HG02571 (cell line): ENCODE results near the gene DNAJC7.
"Not testable (repeated sequence)": the region's sequence is repeated elsewhere in the genome, so short reads cannot be mapped to it uniquely, and the experiment has no call there.

Source experiments
- ATAC-seq: cut with Tn5 transposase; IDR thresholded peaks from one replicate; pipeline ENCODE4 v1.9.1; 2021; ENCODE audit warnings: mild to moderate bottlenecking, moderate library complexity; ENCODE audit not compliant: unreplicated experiment

The DNAJC7 gene

DNA sequence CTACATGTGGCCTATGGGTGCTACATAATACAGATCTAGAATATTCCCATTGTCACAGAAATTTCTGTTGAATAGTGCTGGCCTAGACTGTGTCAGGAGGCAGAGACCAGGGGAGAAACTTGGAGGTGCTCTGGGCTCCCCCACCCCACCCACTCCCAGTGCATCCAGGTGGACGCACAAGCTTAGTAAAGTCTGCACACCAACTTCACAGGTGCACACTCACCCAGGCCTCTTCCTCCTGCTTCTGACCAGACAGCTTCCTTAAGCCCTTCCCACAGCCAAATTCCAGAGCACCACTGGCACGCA lies 58.3 kb downstream of the DNAJC7 start:
- no peak for ATAC-seq

DNA sequence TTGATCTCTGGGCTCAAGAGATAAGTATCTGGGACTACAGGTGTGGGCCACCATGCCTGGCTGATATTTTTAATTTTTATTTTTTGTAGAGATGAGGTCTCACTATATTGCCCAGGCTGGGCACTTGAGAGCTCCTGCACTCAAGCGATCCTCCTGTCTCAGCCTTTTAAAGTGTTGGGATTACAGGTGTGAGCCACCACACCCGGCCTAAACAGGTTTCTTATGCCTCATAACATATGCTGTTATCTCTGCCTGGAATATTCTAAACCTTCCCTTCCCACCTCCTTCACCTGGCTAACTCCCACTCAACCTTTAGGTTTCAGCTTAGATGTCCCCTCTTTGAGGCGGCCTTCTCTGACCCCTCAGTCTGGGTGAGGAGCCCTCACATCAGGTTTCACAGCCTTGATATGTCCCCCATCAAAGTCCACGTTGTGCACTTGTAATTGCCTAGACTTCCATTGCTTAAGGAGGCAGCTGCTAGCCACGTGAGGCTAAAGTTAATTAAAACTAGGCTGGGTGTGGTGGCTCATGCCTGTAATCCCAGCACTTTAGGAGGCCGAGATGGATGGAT lies 59.3 kb downstream of the DNAJC7 start:
- ATAC-seq, result no peak

DNA sequence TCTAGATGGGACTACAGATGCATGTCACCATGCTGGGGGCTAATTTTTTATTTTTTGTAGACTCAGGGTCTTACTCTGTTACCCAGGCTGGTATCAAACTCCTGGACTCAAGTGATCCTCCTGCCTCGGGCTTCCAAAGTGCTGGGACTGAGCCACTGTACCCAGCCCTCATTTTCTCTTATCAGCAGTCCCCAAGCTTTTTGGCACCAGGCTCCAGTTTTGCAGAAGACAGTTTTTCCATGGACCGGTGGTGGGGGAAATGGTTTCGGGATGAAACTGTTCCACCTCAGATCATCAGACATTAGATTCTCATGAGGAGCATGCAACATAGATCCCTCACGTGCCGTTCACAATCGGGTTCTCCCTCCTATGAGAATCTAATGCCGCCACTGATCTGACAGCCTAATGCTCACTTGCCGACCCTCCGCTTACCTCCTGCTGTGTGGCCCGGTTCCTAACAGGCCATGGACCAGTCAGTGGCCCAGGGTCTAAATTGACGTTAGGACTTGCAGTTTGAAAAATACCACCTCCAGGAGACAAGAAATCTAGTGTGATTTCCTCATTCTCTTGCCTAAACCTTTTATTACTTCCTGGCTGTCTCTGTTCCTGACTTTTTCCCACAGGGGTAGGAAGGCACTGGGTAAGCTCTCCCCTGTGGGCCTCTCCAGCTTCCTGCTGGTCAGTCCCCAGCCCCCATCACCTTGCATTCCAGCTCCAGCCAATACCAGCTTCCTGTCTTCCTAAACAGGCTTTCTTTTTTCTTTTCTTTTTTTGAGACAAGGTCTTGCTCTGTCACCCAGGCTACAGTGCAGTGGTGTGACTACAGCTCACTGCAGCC lies 60.0 kb downstream of the DNAJC7 start:
- ATAC-seq, result no peak

DNA sequence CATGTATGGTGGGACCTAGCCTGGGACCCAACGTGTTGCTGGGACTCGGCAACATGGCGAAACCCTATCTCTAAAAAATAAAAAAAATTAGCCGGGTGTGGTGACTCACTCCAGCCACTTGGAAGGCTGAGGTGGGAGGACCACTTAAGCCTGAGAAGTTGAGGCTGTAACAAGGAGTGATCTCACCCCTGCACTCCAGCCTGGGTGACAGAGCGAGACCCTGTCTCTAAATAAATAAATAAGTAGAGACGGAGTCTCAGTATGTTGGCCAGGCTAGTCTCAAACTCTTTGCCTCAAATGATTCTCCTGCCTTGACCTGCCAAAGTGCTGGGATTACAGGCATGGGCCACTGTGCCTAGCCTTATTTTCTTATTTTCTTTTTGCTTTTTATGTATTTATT lies 60.7 kb downstream of the DNAJC7 start:
- ATAC-seq, result no peak

DNA sequence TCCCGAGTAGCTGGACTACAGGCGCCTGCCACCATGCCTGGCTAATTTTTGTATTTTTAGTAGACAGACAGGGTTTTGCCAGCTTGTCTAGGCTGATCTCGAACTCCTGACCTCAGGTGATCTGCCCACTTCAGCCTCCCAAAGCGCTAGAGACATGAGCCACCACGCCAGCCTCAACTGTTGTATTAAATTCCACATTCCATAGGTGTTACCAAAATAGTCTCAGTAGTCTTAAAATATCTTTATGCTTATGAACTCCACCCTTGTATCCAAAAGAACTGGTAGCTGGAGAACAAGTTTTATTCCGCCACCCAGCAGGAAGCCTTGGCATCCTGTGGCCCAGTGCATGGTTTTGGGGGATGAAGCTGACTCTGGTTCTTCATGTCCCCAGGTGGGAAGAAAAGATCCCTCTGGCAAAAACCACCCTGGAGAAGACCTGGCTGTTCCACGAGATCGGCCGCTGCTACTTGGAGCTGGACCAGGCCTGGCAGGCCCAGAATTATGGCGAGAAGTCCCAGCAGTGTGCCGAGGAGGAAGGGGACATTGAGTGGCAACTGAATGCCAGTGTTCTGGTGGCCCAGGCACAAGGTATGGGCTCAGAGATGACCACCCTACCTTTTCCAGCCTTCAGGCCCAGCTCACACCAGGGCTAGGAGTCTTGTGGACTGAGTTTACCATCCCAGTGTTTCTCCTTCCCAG lies 68.3 kb downstream of the DNAJC7 start:
- ATAC-seq, result no peak

DNA sequence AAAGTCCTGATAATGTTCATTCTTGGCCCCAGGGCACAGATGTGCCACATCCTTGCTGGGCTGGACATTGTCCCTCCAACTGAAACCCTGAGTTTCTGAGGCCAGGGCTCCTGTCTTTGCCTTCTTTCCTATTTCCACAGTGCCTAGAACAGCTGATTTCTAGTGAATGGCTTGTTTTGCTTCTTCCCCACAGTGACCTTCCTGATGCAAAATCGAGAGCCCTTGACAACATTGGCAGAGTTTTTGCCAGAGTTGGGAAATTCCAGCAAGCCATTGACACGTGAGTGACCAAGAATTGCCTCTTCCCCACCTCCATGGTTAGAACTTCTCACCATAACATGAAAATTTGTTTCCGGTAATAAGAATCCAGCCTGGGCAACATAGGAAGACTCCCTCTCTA lies 72.3 kb downstream of the DNAJC7 start:
- ATAC-seq, result no peak

DNA sequence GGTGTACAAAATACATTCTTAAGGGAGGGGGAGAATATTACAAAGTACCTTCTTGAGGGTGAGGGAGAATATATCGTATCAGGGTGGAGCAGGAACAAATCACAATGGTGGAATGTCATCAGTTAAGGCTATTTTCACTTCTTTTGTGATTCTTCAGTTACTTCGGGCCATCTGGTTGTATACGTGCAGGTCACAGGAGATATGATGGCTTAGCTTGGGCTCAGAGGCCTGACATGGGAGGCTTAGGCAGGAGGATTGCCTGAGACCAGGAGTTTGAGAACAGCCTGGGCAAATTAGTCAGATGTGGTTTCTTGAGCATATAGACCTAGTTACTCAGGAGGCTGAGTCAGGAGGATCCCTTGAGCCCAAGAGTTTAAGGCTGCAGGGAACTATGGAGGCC lies 73.7 kb downstream of the DNAJC7 start:
- ATAC-seq, result no peak

DNA sequence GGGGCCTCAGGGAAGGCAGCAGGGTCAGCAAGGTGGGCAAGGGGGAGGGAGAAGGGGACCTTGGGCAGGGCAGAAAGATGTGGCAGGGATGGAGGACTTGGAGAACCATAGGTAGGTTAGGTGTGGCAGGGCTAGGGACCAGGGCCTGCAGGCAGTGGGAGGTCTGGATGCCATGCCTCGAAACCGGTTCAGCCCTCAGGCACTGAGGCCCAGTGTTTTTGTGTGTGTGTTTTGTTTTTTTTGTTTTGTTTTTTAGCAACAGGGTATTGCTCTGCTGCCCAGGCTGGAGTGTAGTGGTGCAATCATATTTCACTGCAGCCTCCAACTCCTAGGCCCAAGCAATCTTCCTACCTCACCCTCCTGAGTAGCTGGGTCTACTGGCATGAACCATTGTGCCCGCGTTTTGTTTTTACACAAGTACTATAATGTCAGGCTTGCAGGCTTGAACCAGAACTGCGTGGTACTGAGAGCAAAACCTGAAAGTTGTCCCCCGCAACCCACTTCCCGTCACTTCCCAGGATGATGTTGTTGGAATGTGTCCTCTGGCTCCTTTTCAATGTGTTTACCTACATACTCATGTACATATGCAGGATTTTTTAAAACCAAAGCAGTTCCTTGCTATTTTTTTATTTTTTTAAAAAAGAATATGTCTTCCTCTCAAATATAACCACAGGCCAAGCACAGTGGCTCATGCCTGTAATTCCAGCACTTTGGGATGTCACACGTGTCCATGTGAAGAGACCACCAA lies 74.4 kb downstream of the DNAJC7 start:
- no peak for ATAC-seq

DNA sequence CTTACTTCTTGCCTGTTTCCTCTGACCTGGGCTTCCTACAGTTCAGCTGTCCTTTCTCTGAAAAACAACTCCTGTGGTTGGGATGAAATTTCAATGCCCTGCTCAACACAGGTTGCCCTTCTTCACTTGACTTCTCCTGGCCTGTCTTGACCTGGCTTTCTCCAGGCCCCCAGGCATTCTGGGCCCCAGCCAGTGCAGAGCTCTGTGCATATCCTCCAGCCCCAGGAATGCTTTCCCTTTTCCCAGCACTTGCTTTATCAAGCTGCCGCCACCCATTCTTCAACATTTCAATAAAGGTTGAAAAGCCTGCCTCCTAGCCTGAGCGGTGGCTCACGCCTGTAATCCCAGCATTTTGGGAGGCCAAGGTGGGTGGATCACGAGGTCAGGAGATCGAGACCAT lies 76.1 kb downstream of the DNAJC7 start:
- ATAC-seq, result no peak

DNA sequence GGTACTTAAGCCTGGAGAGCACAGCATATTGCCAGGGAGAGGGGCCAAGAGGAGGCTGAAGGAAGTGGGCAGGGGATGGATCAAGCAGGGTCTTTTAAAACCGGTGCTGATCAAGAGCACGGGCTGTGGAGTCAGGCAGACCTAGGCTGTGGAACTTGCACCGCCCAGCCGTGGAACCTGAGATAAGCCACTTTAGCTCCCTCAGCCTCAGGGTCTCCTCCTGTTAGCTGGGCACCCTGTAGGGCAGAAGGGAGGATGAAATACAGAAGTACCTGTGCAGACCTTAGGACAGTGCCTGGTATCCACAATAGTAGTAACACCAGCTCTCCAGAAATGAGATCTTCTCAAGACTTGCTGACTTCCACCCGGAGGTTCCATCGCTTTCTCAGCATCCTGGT lies 77.5 kb downstream of the DNAJC7 start:
- ATAC-seq, result no peak

DNA sequence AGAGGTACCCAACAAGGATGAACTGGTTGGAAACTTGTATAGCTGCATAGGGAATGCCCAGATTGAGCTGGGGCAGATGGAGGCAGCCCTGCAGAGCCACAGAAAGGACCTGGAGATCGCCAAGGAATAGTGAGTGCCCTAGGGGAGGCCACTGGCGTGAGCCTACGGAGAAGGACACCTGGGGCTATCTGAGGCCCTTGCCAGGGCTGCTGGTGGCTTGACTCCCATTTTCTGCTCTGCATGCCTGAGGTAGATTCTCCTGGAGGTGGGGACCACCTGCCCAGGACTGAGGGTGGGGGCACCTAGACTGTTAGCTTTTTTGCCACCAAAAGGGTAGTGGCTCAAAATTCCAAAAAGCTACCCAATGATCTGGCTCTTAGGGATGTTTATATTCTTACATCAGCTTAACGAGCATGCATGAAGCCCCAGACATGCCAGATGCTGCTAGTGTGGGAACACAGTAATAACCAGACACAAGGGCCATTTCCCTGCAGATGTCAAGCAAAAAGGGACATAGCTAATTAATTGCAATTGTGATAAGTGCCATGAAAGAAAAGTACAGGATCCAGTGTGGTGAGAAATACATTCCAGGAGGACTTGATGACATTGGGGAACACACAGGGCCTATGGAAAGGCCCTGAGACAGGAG lies 78.1 kb downstream of the DNAJC7 start:
- ATAC-seq, result no peak

DNA sequence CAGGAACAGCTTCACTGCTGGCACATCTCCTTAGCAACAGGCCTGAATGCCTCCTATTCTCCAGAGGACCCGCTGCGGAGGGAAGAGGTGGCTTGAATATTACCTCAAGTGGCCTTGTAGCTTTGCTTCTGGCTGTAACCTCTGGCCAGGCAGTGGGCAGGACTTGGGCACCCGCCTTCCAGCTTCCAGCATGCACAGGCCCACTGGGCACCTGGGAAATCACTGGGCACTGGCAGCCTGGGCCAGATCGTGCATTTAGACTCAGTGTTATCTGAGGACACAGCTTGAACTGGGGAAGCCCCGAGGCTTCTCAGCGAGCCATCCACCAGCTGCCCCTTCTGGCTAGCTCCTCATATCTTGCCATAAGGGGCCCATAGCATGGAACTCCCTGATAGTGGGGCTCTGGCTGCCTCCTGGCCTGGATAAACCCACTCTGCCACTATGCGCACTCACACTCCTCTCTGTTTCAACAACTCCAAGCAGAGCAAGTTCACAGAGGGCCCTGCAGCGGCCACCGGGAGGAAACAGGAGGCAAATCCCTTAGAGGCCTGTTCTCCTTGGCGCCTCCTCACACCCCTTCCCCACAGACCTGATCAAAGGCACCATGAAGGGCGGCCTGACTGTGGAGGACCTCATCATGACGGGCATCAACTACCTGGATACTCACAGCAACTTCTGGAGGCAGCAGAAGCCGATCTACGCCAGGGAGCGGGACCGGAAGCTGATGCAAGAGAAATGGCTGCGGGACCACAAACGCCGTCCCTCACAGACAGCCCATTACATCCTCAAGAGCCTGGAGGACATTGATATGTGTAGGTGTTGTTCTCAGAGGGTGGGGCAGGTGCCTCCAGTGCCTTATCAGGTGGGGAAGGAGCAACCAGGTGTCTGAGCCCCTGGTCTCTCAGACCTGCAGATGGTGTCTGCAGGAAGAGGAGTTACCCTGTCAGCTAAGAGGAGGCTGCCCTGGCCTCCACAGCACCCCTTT lies 79.0 kb downstream of the DNAJC7 start:
- no peak for ATAC-seq

DNA sequence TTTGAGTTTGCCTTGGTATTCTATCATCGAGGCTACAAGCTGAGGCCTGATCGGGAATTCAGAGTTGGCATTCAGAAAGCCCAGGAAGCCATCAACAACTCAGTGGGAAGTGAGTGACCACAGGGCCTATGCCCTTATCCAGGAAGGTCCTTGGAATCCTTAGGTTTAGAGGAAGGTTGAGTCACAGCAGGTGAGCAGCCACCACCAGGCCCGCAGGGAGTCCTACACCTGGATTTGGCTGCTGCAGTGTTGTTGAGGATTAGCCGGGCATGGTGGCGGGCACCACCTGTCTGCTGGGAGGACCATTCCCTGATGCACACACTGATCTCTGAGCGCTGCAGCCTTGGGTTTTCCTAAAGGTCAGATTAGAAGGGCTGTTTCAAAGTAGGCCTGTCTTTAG lies 81.6 kb downstream of the DNAJC7 start:
- ATAC-seq, result no peak

DNA sequence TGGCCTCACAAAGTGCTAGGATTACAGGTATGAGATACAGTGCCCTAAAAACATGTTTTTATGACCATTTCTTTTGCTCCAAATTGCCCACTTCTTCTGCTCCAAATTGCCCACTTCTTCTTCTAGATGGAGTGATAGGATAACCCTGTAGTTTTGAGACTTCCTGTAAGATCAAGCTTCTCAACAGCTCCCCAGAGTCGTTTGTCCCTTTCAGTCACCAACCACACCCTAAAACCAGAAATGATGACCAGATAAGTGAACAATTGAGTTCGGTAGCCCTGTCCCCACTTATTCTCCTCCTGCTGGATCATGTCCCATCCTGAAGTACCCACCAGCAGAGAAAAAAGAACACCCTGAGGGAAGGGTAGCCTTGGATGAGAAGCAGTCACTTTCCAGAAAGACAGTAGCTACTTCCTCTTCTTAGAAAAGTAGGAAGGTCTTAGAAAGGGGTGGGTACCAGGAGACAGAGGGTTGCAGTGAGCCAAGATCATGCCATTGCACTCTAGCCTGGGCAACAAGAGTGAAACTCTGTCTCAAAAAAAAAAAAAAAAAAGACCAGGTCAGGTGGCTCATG lies 84.3 kb downstream of the DNAJC7 start:
- ATAC-seq, result no peak

DNA sequence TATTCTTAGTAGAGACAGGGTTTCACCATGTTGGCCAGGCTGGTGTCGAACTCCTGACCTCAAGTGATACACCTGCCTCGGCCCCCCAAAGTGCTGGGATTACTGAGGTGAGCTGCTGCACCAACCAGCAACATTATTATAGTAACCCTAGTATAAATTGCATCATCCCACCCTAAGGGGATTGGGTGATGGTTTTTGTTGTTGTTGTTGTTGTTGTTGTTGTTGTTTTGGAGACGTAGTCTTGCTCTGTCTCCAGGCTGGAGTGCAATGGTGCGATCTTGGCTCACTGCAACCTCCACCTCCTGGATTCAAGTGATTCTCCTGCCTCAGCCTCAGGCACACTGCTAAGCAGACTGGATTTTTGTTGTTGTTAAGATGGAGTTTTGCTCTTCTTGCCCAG lies 85.5 kb downstream of the DNAJC7 start:
- ATAC-seq, result not testable (repeated sequence)

DNA sequence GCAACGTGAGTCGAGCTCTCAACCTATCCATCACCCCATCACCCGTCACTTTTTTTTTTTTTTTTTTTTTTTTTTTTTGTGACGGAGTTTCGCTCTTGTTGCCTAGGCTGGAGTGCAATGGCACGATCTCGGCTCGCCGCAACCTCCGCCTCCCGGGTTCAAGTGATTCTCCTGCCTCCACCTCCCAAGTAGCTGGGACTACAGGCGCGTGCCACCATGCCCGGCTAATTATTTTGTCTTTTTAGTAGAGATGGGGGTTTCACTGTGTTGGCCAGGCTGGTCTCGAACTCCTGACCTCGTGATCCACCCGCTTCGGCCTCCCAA lies 86.4 kb downstream of the DNAJC7 start:
- ATAC-seq, result not testable (repeated sequence)

DNA sequence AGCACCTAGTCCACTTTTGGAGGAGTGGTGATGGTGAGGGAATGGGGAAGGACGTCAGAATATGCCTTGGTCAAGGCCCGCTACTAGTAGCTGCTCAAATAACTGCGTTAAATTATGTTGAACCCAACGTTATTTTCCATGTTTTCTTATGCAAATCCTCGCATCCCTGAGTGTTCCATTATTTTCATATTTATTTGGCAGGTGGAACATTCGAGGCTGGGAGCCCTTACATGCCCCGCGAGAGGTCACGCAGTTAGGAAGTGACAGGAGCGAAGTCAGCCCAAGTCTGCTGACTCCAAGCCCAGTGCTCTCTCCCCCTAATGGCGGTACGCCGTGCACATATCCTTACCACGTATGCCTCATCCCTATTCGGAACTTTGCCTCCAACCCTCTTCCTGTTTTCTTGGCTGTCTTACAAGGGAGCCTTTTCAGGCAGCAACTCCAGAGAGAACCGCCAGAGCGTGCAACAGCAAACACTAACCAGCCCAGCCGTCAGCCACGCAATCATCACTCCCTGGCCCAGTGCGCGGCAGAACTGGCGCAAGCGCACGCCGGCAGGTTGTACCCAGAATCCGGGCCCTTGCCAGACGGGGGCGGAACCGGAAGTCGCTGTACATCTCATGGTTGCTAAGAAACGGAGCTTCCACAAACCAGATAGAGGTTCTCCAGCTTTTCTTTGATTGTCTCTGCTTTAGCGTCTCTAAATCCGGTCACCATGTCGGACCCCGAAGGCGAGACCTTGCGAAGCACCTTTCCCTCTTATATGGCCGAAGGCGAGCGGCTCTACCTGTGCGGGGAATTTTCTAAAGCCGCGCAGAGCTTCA lies 87.0 kb downstream of the DNAJC7 start, which contains the start of gene ODAD4:
Gene ODAD4 (plus strand): TSS at position 609 of the 824 bp plus-strand sequence. CDS start 107 bp downstream, at position 716.
- peak; percentile 95 for ATAC-seq

DNA sequence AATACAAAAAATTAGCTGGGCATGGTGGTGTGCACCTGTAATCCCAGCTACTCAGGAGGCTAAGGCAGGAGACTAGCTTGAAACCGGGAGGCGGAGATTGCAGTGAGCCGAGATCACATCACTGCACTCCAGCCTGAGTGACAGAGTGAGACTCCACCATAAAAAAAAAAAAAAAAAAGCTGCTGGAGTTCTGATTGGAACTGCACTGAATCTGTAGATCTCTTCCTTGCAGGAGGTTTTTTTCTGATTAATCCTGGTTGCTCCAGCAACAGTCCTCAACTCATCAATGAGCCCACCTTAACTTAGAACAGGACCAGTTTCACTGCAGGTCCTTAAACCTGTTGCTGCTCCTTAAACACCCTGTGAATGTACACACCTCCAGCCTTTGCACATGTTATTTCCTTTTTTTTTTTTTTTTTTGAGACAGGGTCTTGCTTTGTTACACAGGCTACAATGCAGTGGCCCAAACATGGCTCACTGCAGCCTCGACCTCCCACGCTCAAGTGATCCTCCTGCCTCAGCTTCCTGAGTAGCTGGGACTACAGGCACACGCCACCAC lies 88.5 kb downstream of the DNAJC7 start:
- ATAC-seq, result no peak
